NCI-H187 (cell line): ENCODE data around the gene ZFC3H1.
"Not testable (repeated sequence)": the region's sequence is repeated elsewhere in the genome, so short reads cannot be mapped to it uniquely, and the experiment has no call there.

Experiments
- DNase-seq, 2 experiments: peaks; one replicate each; lab custom pipeline; 2025; lab: John Stamatoyannopoulos, UW

ZFC3H1 gene

GRCh38 chr12:71576496-71576895 is 87.2 kb downstream of the ZFC3H1 start:
- DNase-seq, result no peak

- not testable (repeated sequence) for DNase-seq
Observed at GRCh38 chr12:71569885-71570284, 93.8 kb downstream of the ZFC3H1 start.

- no peak for DNase-seq
Observed at GRCh38 chr12:71567537-71567936, 96.1 kb downstream of the ZFC3H1 start.

- DNase-seq, result no peak
Observed at GRCh38 chr12:71566655-71567054, 97.0 kb downstream of the ZFC3H1 start.

DNA sequence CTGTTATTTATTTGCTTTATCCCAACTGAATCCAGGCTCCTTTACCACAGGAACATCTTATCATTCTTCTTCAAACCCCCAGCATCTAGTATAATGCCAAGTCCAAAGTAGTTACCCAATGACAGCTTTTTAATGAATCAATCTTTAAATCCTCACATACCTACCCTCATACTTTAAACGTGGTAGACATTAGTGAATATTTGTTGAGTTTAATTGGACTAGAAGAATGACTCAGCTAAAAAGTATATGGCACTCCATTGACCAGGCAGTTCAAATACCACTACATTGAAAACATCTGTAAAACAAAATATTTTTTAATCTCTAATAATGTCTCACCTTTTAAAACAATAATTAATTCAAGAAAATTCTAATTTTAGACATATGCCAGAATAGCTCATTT is 98.1 kb downstream of the ZFC3H1 start:
- no peak for DNase-seq

GRCh38 chr12:71562676-71563595 is 100.7 kb downstream of the ZFC3H1 start:
- no peak for DNase-seq
